IMR-90 (cell line): ENCODE data around the gene PLAAT1. TPM values are rescaled to one million over a fixed set of nuclear protein-coding genes. Genes with fewer than 3 reads are reported as not detected.

Source experiments
- ATAC-seq: fragments of 200-7000 bp; cut with Tn5 transposase; 2 replicates; pipeline ENCODE4 v1.9.1; 2020; ENCODE audit warnings: low read depth, mild to moderate bottlenecking, moderate library complexity
- BruUV-seq: library from RNA; stranded (reverse); fragments of 400-500 nt; replicated peaks from 2 replicates; lab custom pipeline; 2021; lab: Mats Ljungman, UMichigan
- CTCF ChIA-PET: fragments of 300-600 bp; formaldehyde crosslinking; extraction: SDS; loops from one replicate; lab custom pipeline; 2021; ENCODE audit warnings: antibody characterized with exemption; lab: Yijun Ruan, JAX
- POLR2A ChIA-PET: fragments of 300-600 bp; sonication (Branson Sonifier 250); formaldehyde crosslinking; loops from one replicate; lab custom pipeline; 2022; ENCODE audit warnings: antibody characterized with exemption; ENCODE audit not compliant: unreplicated experiment; lab: Charles Lee
- DNase-seq: peaks from one replicate; pipeline ENCODE4 v3.0.0; 2013
- H2AFZ ChIP-seq: replicated peaks from 2 replicates; pipeline ENCODE3; 2013; ENCODE audit warnings: low read length, mild to moderate bottlenecking; ENCODE audit not compliant: poor library complexity
- H2AK5ac ChIP-seq: 2 replicates; pipeline ENCODE4 v1.6.1; 2013; ENCODE audit warnings: low read depth, low read length, inconsistent platforms
- H2AK9ac ChIP-seq: replicated peaks from 2 replicates; pipeline ENCODE3; 2013; ENCODE audit warnings: mild to moderate bottlenecking, low read depth, low read length, moderate library complexity; ENCODE audit not compliant: poor library complexity
- H2BK120ac ChIP-seq: 2 replicates; pipeline ENCODE4 v1.6.1; 2013; ENCODE audit warnings: low read depth, low read length, inconsistent platforms
- H2BK15ac ChIP-seq: 3 replicates; pipeline ENCODE4 v1.6.1; 2013; ENCODE audit warnings: low read depth, low read length, inconsistent platforms
- H2BK20ac ChIP-seq: 2 replicates; pipeline ENCODE4 v1.6.1; 2013; ENCODE audit warnings: low read depth, mild to moderate bottlenecking, inconsistent platforms, low read length, moderate library complexity
- H2BK5ac ChIP-seq: 2 replicates; pipeline ENCODE4 v1.6.1; 2013; ENCODE audit warnings: mild to moderate bottlenecking, low read depth, low read length, inconsistent platforms; ENCODE audit not compliant: poor library complexity, severe bottlenecking
- H3K14ac ChIP-seq: replicated peaks from 2 replicates; pipeline ENCODE4 v1.6.1; 2013; ENCODE audit warnings: low read depth, low read length, inconsistent platforms
- H3K18ac ChIP-seq: 2 replicates; pipeline ENCODE4 v1.6.1; 2013; ENCODE audit warnings: low read depth, low read length, control low read depth
- H3K23ac ChIP-seq: 2 replicates; pipeline ENCODE4 v1.6.1; 2013; ENCODE audit warnings: low read depth, low read length, inconsistent platforms
- H3K27ac ChIP-seq: 2 replicates; pipeline ENCODE4 v1.5.1; 2013; ENCODE audit warnings: mild to moderate bottlenecking, control low read depth, low read length; ENCODE audit not compliant: insufficient read depth
- H3K27me3 ChIP-seq: 2 replicates; pipeline ENCODE4 v1.6.1; 2013; ENCODE audit warnings: low read length; ENCODE audit not compliant: control insufficient read depth, insufficient read depth
- H3K36me3 ChIP-seq: 2 replicates; pipeline ENCODE4 v1.6.1; 2013; ENCODE audit warnings: low read length, mixed read lengths; ENCODE audit not compliant: control insufficient read depth, insufficient read depth
- H3K4ac ChIP-seq: 2 replicates; pipeline ENCODE4 v1.6.1; 2013; ENCODE audit warnings: low read depth, low read length, inconsistent platforms
- H3K4me1 ChIP-seq: 2 replicates; pipeline ENCODE4 v1.6.1; 2013; ENCODE audit warnings: low read length, mixed read lengths; ENCODE audit not compliant: control insufficient read depth, insufficient read depth
- H3K4me2 ChIP-seq: 2 replicates; pipeline ENCODE4 v1.6.1; 2013; ENCODE audit warnings: low read depth, mild to moderate bottlenecking, control low read depth, low read length, moderate library complexity
- H3K4me3 ChIP-seq: 2 replicates; pipeline ENCODE4 v1.5.1; 2013; ENCODE audit warnings: low read depth, mild to moderate bottlenecking, control low read depth, low read length, moderate library complexity; ENCODE audit not compliant: insufficient read depth
- H3K56ac ChIP-seq: 2 replicates; pipeline ENCODE4 v1.6.1; 2013; ENCODE audit warnings: low read length, inconsistent platforms; ENCODE audit not compliant: insufficient read depth; ENCODE audit errors: extremely low read depth
- H3K79me1 ChIP-seq, 2 experiments: 2 replicates each; pipeline ENCODE4 v1.6.1; 2013; ENCODE audit warnings: low read length in 2 of 2, inconsistent platforms in 1 of 2, low read depth in 1 of 2
- H3K9ac ChIP-seq: 2 replicates; pipeline ENCODE4 v1.6.1; 2013; ENCODE audit warnings: low read depth, low read length, control low read depth
- H3K9me1 ChIP-seq: 2 replicates; pipeline ENCODE4 v1.6.1; 2013; ENCODE audit warnings: low read length, inconsistent platforms; ENCODE audit not compliant: insufficient read depth
- H3K9me3 ChIP-seq: 2 replicates; pipeline ENCODE4 v1.6.1; 2013; ENCODE audit warnings: low read length; ENCODE audit not compliant: control insufficient read depth, insufficient read depth
- H4K20me1 ChIP-seq: 2 replicates; pipeline ENCODE4 v1.6.1; 2013; ENCODE audit warnings: low read length, inconsistent platforms; ENCODE audit not compliant: insufficient read depth
- H4K5ac ChIP-seq: 2 replicates; pipeline ENCODE4 v1.6.1; 2013; ENCODE audit warnings: mild to moderate bottlenecking, low read depth, low read length, control low read depth
- H4K8ac ChIP-seq, 2 experiments: 2 replicates each; pipeline ENCODE4 v1.6.1; 2013; ENCODE audit warnings: low read depth in 2 of 2, low read length in 2 of 2, control low read depth in 1 of 2, inconsistent platforms in 1 of 2
- H4K91ac ChIP-seq: 2 replicates; pipeline ENCODE4 v1.6.1; 2013; ENCODE audit warnings: low read depth, low read length, inconsistent platforms; ENCODE audit not compliant: insufficient read depth
- CHD1 ChIP-seq: IDR thresholded peaks from 2 replicates; pipeline ENCODE4 v1.6.1; 2012; ENCODE audit warnings: low read depth, low read length, improper control_type of control experiment
- MAZ ChIP-seq: IDR thresholded peaks from 2 replicates; pipeline ENCODE4 v1.6.1; 2012; ENCODE audit warnings: low read depth, mild to moderate bottlenecking, low read length, improper control_type of control experiment, moderate library complexity, borderline replicate concordance
- MXI1 ChIP-seq: IDR thresholded peaks from 2 replicates; pipeline ENCODE4 v1.6.1; 2012; ENCODE audit warnings: low read depth, mild to moderate bottlenecking, low read length, moderate library complexity, borderline replicate concordance
- WGBS, 2 experiments: methylation state at CpG; one replicate each; pipeline versions ENCODE4 v1.1.5 to v1.1.7; 2013; ENCODE audit warnings: missing lambda C conversion rate in 2 of 2; ENCODE audit not compliant: insufficient read length in 1 of 2; ENCODE audit errors: extremely low coverage in 2 of 2; 5-methylcytosine and 5-hydroxymethylcytosine counted together
- dilution Hi-C: fragments of 300-500 bp; cut with HindIII; formaldehyde crosslinking; loops from one replicate; pipeline ENCODE4 v1.14.3; 2018; ENCODE audit warnings: low sequenced_read_pairs; ENCODE audit not compliant: unreplicated experiment
- in situ Hi-C: fragments of 300-500 bp; cut with MboI; formaldehyde crosslinking; loops from 3 replicates; pipeline ENCODE4 v1.14.3; 2019; ENCODE audit warnings: low sequenced_read_pairs, inconsistent platforms, mixed read lengths
- intact Hi-C: fragments of 100-400 bp; cut with micrococcal nuclease; formaldehyde crosslinking; loops from 2 replicates; pipeline ENCODE4 v1.10.0; 2022
- polyA plus RNA-seq, 3 experiments: library from polyadenylated mRNA; depleted of rRNA; stranded (reverse); fragments of >200 nt; gene quantifications; 2 replicates each; pipeline ENCODE4 v1.2.3, GENCODE V29; 2012; ENCODE audit warnings: low replicate concordance in 1 of 3
- total RNA-seq: library from RNA; depleted of rRNA; stranded (reverse); fragments of >200 nt; gene quantifications from 2 replicates; pipeline ENCODE4 v1.2.3, GENCODE V29; 2012
- TF ChIP-seq, protein P1 (sequence below): fragments of 150-350 bp; IDR thresholded peaks from 2 replicates; pipeline ENCODE4 v1.6.1; 2017; ENCODE audit warnings: mild to moderate bottlenecking, antibody characterized with exemption, low read length, low read depth

Gene PLAAT1
- total and polyA plus RNA-seq, 2 of the 4 experiments (the other 2 are of a cell fraction): 0.54 to 0.68 TPM

DNA sequence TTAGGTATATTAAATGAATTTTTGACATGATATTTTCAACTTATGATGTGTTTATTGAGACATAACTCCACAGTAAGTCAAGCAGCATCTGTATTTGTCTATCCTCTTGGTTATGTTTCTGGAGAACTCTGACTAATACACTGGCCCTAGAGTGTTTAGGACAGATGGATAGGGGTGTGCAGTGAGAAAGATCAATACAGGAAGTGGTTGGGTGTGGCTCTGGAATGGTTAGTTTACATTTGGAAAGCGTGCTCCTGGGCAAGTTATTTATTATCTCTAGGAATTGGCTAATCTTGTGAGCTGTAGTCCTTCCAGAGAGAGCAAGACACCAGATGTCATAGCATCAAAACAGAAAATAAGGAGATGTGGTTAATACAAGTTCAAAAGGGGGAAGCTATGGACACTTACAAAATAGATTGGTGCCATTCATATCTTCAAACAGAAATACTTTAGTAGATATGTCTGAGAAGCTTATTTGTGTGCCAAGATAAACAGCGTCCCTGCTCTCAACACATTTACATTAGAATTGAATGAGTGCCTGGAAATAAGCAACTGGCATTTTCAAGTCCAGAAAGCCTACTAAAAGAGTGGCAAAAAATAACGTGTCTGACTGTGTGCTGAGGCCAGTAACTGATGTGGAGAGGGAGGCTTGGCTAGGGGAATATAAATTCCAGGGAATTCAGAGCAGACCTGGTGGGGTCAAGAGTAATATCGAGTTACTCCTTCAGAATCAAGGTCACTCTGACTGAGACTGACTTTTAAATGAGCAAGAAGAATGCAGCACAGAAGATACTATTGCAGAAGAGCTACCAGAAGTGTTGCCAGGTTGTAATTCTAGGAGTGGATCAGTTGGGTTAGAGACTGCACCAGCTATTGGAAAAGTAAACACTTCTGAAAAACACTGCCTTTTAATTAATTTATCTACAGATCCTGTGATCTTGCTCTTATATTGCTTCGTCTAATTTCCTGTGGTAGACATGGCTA lies 33.4 kb upstream of the PLAAT1 start:
- Histone ChIP-seq H3K27me3 (no peaks in the 10 kb centered on the region), H3K9me1 (no peaks in the 10 kb centered on the region), H3K4me1 (no peaks in the 10 kb centered on the region), H2BK5ac (no peak overlapping the region), H3K23ac (no peak overlapping the region), H3K9ac (no peak overlapping the region), H3K36me3 (no peaks in the 10 kb centered on the region), H3K14ac (no peak overlapping the region), H3K9me3 (no peaks in the 10 kb centered on the region; the same call in 1 of the 2 replicates), H3K4ac (no peak overlapping the region), H2BK120ac (no peak overlapping the region), H3K56ac (no peak overlapping the region), H2AK5ac (no peak overlapping the region), H2AFZ (no peak overlapping the region), H4K91ac (no peak overlapping the region), H2BK20ac (no peak overlapping the region), H3K4me3 (no peak overlapping the region), H2AK9ac (no peak overlapping the region), H4K5ac (no peak overlapping the region), H3K27ac (no peak overlapping the region), H4K8ac (no peak overlapping the region), H3K4me2 (no peak overlapping the region), H3K79me1 (no peaks in the 10 kb centered on the region), H2BK15ac (no peak overlapping the region), H4K20me1 (no peaks in the 10 kb centered on the region), H3K18ac (no peak overlapping the region)
- dilution Hi-C loops: no loop called here
- intact Hi-C loops: loop anchor here (5.0 kb wide), 1 partner anchor 815 kb away; no protein-coding TSS in a partner anchor
- POLR2A ChIA-PET: no interaction called here
- 0% methylated on average over 1 of the region's 5 CpGs; no CpG with 5 or more reads in 1 of the 2 experiments for WGBS, 2 experiments
- CTCF ChIA-PET: no interaction called here
- no TSS peak for BruUV-seq
- TF ChIP-seq MXI1 (no peak), CHD1 (no peak), MAZ (no peak)
- TF ChIP-seq, protein P1, sequence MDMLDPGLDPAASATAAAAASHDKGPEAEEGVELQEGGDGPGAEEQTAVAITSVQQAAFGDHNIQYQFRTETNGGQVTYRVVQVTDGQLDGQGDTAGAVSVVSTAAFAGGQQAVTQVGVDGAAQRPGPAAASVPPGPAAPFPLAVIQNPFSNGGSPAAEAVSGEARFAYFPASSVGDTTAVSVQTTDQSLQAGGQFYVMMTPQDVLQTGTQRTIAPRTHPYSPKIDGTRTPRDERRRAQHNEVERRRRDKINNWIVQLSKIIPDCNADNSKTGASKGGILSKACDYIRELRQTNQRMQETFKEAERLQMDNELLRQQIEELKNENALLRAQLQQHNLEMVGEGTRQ: no peak
- no peak for ATAC-seq
- in situ Hi-C loops: no loop called here
- no peak for DNase-seq
